Transverse colon (tissue), 4 donors: ENCODE measurements around the gene ATP6V0D1. TPM values are rescaled to one million over a fixed set of nuclear protein-coding genes. Genes with fewer than 3 reads are reported as not detected.
"Not testable (repeated sequence)": the region's sequence is repeated elsewhere in the genome, so short reads cannot be mapped to it uniquely, and the experiment has no call there.

Experiments used
- DNase-seq: peaks from one replicate; pipeline ENCODE4 v3.0.0-alpha.2; 2019
- H3K27ac ChIP-seq, 4 donors: fragments of 200-600 bp; sonication (generic); 2 replicates each; pipeline ENCODE4 v1.5.1; 2016 to 2018; ENCODE audit warnings: inconsistent platforms in 4 of 4
- H3K27me3 ChIP-seq: fragments of 200-600 bp; sonication (generic); 2 replicates; pipeline ENCODE4 v1.5.1; 2017; ENCODE audit warnings: inconsistent platforms
- H3K36me3 ChIP-seq, 4 donors: fragments of 200-600 bp; sonication (generic); 2 replicates each; pipeline ENCODE4 v1.5.1; 2017 to 2019; ENCODE audit warnings: inconsistent platforms in 4 of 4
- H3K4me1 ChIP-seq, 4 donors: fragments of 200-600 bp; sonication (generic); 2 replicates each; pipeline ENCODE4 v1.5.1; 2017 to 2020; ENCODE audit warnings: inconsistent platforms in 4 of 4
- H3K4me3 ChIP-seq, 4 donors: fragments of 200-600 bp; sonication (generic); 1 replicate in 1 of 4; 2 replicates in 3 of 4; pipeline versions ENCODE4 v1.5.1 to v1.6.1; 2017 to 2019; ENCODE audit warnings: inconsistent platforms in 4 of 4
- H3K9me3 ChIP-seq, 2 donors: fragments of 200-600 bp; sonication (generic); 2 replicates each; pipeline ENCODE4 v1.5.1; 2017 to 2019; ENCODE audit warnings: inconsistent platforms in 2 of 2
- EP300 ChIP-seq: sonication (generic); formaldehyde crosslinking; IDR thresholded peaks from one replicate; pipeline ENCODE4 v1.6.1; 2017; ENCODE audit warnings: antibody characterized with exemption, low read depth
- POLR2A ChIP-seq: fragments of 450-650 bp; IDR thresholded peaks from one replicate; pipeline ENCODE4 v1.6.1; 2016; ENCODE audit warnings: antibody characterized with exemption, mild to moderate bottlenecking, moderate library complexity
- POLR2AphosphoS5 ChIP-seq, 3 donors: sonication (generic); formaldehyde crosslinking; IDR thresholded peaks; one replicate each; pipeline ENCODE4 v1.6.1; 2016; ENCODE audit warnings: antibody characterized with exemption in 3 of 3
- WGBS, 2 donors: methylation state at CpG; one replicate each; pipeline ENCODE4 v1.1.5; 2018; ENCODE audit warnings: low coverage in 1 of 2; 5-methylcytosine and 5-hydroxymethylcytosine counted together
- in situ Hi-C, 4 donors: fragments of 200-750 bp; cut with MboI; loops; one replicate each; pipeline versions ENCODE4 v1.15.0 to v1.15.1; 2017; ENCODE audit warnings: low sequenced_read_pairs in 3 of 4, low pct_ligation_motif_present in 1 of 4, low pct_unique_long_range_greater_than_20kb in 1 of 4
- intact Hi-C: fragments of 100-400 bp; cut with DNase I; formaldehyde crosslinking; loops from one replicate; pipeline ENCODE4 v1.15.1; 2023; ENCODE audit warnings: low total_unique reads
- total RNA-seq, 4 donors: library from RNA; depleted of rRNA; stranded (reverse); fragments of >200 nt; gene quantifications; one replicate each; pipeline ENCODE4 v1.1.0, GENCODE V29; 2016
- TF ChIP-seq, protein P1 (sequence below), 5 experiments: fragments of 200-600 bp in 3 of 5; fragments of 450-650 bp in 2 of 5; sonication (generic) in 3 of 5; IDR thresholded peaks; 1 replicate in 2 of 5; 2 replicates in 3 of 5; pipeline ENCODE4 v1.5.1; 2016 to 2017; ENCODE audit warnings: antibody characterized with exemption in 5 of 5, inconsistent platforms in 3 of 5, mild to moderate bottlenecking in 2 of 5, moderate library complexity in 1 of 5

Gene ATP6V0D1
- total RNA-seq, 4 donors from 2014 or later: 218 to 457 (median 386) TPM

DNA sequence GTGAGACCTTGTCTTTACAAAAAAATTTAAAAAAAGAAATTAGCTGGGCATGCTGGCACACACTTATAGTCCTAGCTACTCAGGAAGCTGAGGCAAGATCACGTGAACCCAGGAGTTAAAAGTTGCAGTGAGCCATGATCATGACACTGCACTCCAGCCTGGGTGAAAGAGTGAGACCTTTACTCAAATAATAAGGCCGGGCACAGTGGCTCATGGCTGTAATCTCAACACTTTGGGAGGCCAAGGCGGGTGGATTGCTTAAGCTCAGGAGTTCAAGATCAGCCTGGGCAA, 36.1 kb upstream of the ATP6V0D1 start:
- Histone ChIP-seq H3K9me3 (no peaks in the 10 kb centered on the region), H3K27ac (peak overlapping the region in 2 of 4 donors; percentile 37 to 55), H3K4me3 (no peak overlapping the region), H3K36me3 (no peaks in the 10 kb centered on the region), H3K4me1 (peaks cover 4 to 18% (median 9%) of the 10 kb centered on the region in 4 donors), H3K27me3 (no peaks in the 10 kb centered on the region)
- WGBS, 2 donors: 78 to 83% methylated on average over 3 of the region's 3 CpGs
- TF ChIP-seq, protein P1, sequence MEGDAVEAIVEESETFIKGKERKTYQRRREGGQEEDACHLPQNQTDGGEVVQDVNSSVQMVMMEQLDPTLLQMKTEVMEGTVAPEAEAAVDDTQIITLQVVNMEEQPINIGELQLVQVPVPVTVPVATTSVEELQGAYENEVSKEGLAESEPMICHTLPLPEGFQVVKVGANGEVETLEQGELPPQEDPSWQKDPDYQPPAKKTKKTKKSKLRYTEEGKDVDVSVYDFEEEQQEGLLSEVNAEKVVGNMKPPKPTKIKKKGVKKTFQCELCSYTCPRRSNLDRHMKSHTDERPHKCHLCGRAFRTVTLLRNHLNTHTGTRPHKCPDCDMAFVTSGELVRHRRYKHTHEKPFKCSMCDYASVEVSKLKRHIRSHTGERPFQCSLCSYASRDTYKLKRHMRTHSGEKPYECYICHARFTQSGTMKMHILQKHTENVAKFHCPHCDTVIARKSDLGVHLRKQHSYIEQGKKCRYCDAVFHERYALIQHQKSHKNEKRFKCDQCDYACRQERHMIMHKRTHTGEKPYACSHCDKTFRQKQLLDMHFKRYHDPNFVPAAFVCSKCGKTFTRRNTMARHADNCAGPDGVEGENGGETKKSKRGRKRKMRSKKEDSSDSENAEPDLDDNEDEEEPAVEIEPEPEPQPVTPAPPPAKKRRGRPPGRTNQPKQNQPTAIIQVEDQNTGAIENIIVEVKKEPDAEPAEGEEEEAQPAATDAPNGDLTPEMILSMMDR (IDR thresholded peaks at IDR 0.05): no peak
- TF ChIP-seq POLR2A: no peak
- TF ChIP-seq EP300: no peak
- TF ChIP-seq POLR2AphosphoS5 (IDR thresholded peaks at IDR 0.05): no peak
- in situ Hi-C loops (no loop called here), intact Hi-C loops (no loop called here)
- DNase-seq: no peak

GRCh38 chr16:67516296-67517154, 35.6 kb upstream of the ATP6V0D1 start:
- Histone ChIP-seq H3K27ac (peak overlapping the region in 2 of 4 donors; percentile 34 to 55), H3K27me3 (no peaks in the 10 kb centered on the region), H3K4me1 (peaks cover under 1 to 14% (median 5%) of the 10 kb centered on the region in 4 donors), H3K36me3 (no peaks in the 10 kb centered on the region), H3K4me3 (no peak overlapping the region), H3K9me3 (no peaks in the 10 kb centered on the region)
- in situ Hi-C loops: no loop called here
- TF ChIP-seq EP300 (no peak), POLR2A (no peak), POLR2AphosphoS5 (IDR thresholded peaks at IDR 0.05) (peak in 1 of 3 donors; percentile 17)
- TF ChIP-seq, protein P1 (IDR thresholded peaks at IDR 0.05): no peak
- intact Hi-C loops: no loop called here
- DNase-seq: no peak
- WGBS, 2 donors: 81 to 88% methylated on average over 6 to 12 of the region's 12 CpGs

GRCh38 chr16:67514382-67514828, 33.4 kb upstream of the ATP6V0D1 start:
- Histone ChIP-seq H3K36me3 (no peaks in the 10 kb centered on the region), H3K9me3 (no peaks in the 10 kb centered on the region), H3K27me3 (no peaks in the 10 kb centered on the region), H3K27ac (no peak overlapping the region), H3K4me3 (no peak overlapping the region), H3K4me1 (peaks cover 0 to 10% (median 3%) of the 10 kb centered on the region in 4 donors)
- WGBS, 2 donors: 6 to 14% methylated on average over 3 to 8 of the region's 8 CpGs
- in situ Hi-C loops: no loop called here
- intact Hi-C loops: no loop called here
- TF ChIP-seq POLR2AphosphoS5 (IDR thresholded peaks at IDR 0.05) (no peak), EP300 (no peak)
- TF ChIP-seq, protein P1 (IDR thresholded peaks at IDR 0.05): peak; percentile 51 to 69 (median 63)
- peak; percentile 85 for DNase-seq

- intact Hi-C loops, H3K27ac ChIP-seq, H3K9me3 ChIP-seq, in situ Hi-C loops, H3K36me3 ChIP-seq, H3K27me3 ChIP-seq, DNase-seq, H3K4me3 ChIP-seq: not testable (repeated sequence)
- H3K4me1 ChIP-seq: peaks cover 0 to 10% (median 3%) of the 10 kb centered on the region in 4 donors
- 60 to 84% methylated on average over 1 of the region's 1 CpG for WGBS, 2 donors
Observed at GRCh38 chr16:67513892-67514291, 32.9 kb upstream of the ATP6V0D1 start.
